Right lobe of liver (tissue), 4 donors: ENCODE data around the gene EIF4H.
A peak's percentile ranks its signal among the peaks of the same experiment; 100 is the strongest.

ENCODE experiments used
- POLR2A ChIP-seq: fragments of 450-650 bp; IDR thresholded peaks from one replicate; pipeline ENCODE4 v1.6.1; 2017; ENCODE audit warnings: antibody characterized with exemption, mild to moderate bottlenecking
- TF ChIP-seq, protein P1 (sequence below), 4 donors: fragments of 200-600 bp in 3 of 4; fragments of 450-650 bp in 1 of 4; IDR thresholded peaks; one replicate each; pipeline versions ENCODE4 v1.5.1 to v1.8.0; 2016 to 2022; ENCODE audit warnings: antibody characterized with exemption in 4 of 4, mild to moderate bottlenecking in 2 of 4
- donor health status: DM: no; HTN: no; CAD: no.
- donor health status: DM: no; HTN: no; CAD: no.
- donor health status: DM: no; HTN: yes; CAD: no.

DNA sequence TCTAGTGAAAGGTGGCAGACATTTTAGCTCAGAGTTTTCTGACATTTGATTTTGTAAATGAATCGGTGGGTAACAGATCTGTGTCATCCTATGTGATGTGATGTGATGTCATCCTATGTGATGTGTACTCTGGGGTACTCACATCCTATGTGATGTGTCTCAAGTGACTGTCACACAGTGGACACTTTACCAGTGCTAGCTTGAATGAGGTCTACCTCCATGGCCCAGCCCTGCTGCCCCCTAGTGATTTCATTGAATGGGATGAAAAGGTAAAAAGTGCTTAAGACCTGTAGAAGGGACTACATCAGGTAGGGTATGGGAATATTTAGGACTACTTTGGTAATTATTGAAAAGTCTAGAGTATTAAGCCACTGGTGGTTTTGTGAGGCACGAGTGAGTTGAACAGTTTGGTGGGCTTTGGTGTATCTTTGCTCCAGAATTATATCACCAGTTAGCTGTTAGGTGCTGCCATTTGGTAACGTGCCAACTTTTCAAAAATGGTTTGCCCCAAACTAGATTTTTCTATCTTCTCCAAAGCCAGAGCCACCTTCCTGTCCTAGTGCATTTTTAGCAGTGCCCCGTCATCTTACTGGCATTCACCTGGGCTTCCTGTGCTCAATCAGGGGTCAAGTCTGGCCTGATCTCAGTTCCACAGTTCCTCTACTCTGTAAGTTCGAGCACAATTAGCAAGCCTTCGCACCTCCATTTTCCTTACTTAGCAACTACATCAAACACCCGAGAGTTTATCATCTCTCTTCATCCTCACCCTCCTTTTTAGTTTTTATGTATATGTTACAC is 9.7 kb downstream of the EIF4H start:
- TF ChIP-seq, protein P1, sequence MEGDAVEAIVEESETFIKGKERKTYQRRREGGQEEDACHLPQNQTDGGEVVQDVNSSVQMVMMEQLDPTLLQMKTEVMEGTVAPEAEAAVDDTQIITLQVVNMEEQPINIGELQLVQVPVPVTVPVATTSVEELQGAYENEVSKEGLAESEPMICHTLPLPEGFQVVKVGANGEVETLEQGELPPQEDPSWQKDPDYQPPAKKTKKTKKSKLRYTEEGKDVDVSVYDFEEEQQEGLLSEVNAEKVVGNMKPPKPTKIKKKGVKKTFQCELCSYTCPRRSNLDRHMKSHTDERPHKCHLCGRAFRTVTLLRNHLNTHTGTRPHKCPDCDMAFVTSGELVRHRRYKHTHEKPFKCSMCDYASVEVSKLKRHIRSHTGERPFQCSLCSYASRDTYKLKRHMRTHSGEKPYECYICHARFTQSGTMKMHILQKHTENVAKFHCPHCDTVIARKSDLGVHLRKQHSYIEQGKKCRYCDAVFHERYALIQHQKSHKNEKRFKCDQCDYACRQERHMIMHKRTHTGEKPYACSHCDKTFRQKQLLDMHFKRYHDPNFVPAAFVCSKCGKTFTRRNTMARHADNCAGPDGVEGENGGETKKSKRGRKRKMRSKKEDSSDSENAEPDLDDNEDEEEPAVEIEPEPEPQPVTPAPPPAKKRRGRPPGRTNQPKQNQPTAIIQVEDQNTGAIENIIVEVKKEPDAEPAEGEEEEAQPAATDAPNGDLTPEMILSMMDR (IDR thresholded peaks at IDR 0.05), result peak in 2 of 4 donors; percentile 6 to 24
- no peak for TF ChIP-seq POLR2A
